Panc1 (cell line): ENCODE data around the gene CDX1. TPM values are rescaled to one million over a fixed set of nuclear protein-coding genes. Genes with fewer than 3 reads are reported as not detected.

Experiments
- ATAC-seq: fragments of 200-7000 bp; cut with Tn5 transposase; 2 replicates; pipeline ENCODE4 v1.9.1; 2020; ENCODE audit warnings: mild to moderate bottlenecking, moderate library complexity
- BruUV-seq: library from RNA; stranded (reverse); fragments of 400-500 nt; replicated peaks from 2 replicates; lab custom pipeline; 2021; lab: Mats Ljungman, UMichigan
- CTCF ChIA-PET: fragments of 300-600 bp; sonication (Branson Sonifier 250); formaldehyde crosslinking; loops from one replicate; lab custom pipeline; 2022; ENCODE audit warnings: antibody characterized with exemption; lab: Charles Lee
- POLR2A ChIA-PET: fragments of 300-600 bp; sonication (Branson Sonifier 250); formaldehyde crosslinking; loops from one replicate; lab custom pipeline; 2022; ENCODE audit warnings: antibody characterized with exemption; lab: Charles Lee
- DNase-seq: peaks from one replicate; pipeline ENCODE4 v3.0.0-alpha.2; 2010; ENCODE audit warnings: low read depth, low spot score
- H3K27ac ChIP-seq: 2 replicates; pipeline ENCODE4 v1.5.1; 2011; ENCODE audit warnings: mild to moderate bottlenecking, low read length, inconsistent platforms
- H3K27me3 ChIP-seq: fragments of 200-500 bp; sonication (Bioruptor generic); 2 replicates; pipeline ENCODE4 v1.6.0; 2014; ENCODE audit warnings: low read length, inconsistent platforms; ENCODE audit not compliant: control insufficient read depth, insufficient read depth
- H3K36me3 ChIP-seq: fragments of 200-500 bp; sonication (Bioruptor generic); 2 replicates; pipeline ENCODE4 v1.5.1; 2014; ENCODE audit warnings: inconsistent platforms, mild to moderate bottlenecking, low read length, moderate library complexity; ENCODE audit not compliant: control insufficient read depth, insufficient read depth
- H3K4me1 ChIP-seq: 2 replicates; pipeline ENCODE4 v1.5.1; 2011; ENCODE audit warnings: inconsistent platforms, mild to moderate bottlenecking, low read length, moderate library complexity; ENCODE audit not compliant: control insufficient read depth, insufficient read depth
- H3K4me3 ChIP-seq, 2 experiments: 2 replicates each; pipeline ENCODE4 v1.5.1; 2011 to 2012; ENCODE audit warnings: low read depth in 2 of 2, low read length in 2 of 2, mild to moderate bottlenecking in 2 of 2, inconsistent platforms in 1 of 2, moderate library complexity in 1 of 2
- H3K9me3 ChIP-seq: fragments of 200-500 bp; sonication (Bioruptor generic); 2 replicates; pipeline ENCODE4 v1.5.1; 2014; ENCODE audit warnings: low read depth, mild to moderate bottlenecking, inconsistent platforms, low read length, moderate library complexity; ENCODE audit not compliant: control insufficient read depth, insufficient read depth
- POLR2AphosphoS5 ChIP-seq: IDR thresholded peaks from 2 replicates; pipeline ENCODE4 v1.6.1; 2012; ENCODE audit warnings: mild to moderate bottlenecking, low read depth, low read length, moderate library complexity
- SIN3A ChIP-seq: IDR thresholded peaks from 2 replicates; pipeline ENCODE4 v1.6.1; 2012; ENCODE audit warnings: low read depth, mild to moderate bottlenecking, low read length, moderate library complexity, borderline replicate concordance; ENCODE audit not compliant: insufficient read depth
- TCF7L2 ChIP-seq: IDR thresholded peaks from 2 replicates; pipeline ENCODE4 v1.6.1; 2011; ENCODE audit warnings: mild to moderate bottlenecking, low read depth, low read length, inconsistent platforms
- in situ Hi-C: cut with HindIII; loops from 2 replicates; pipeline ENCODE4 v1.10.0; 2016; ENCODE audit warnings: low sequenced_read_pairs, low pct_unique_long_range_greater_than_20kb
- intact Hi-C: fragments of 100-400 bp; cut with micrococcal nuclease; formaldehyde crosslinking; loops from one replicate; pipeline ENCODE4 v1.10.0; 2022; ENCODE audit not compliant: unreplicated experiment
- total RNA-seq: library from RNA; stranded (reverse); gene quantifications from one replicate; pipeline ENCODE4 v1.2.1, GENCODE V29; 2021; ENCODE audit not compliant: unreplicated experiment
- TF ChIP-seq, protein P1 (sequence below): fragments of 450-650 bp; IDR thresholded peaks from 2 replicates; pipeline ENCODE4 v1.5.1; 2017; ENCODE audit warnings: mild to moderate bottlenecking
- TF ChIP-seq, protein P2 (sequence below), 2 experiments: IDR thresholded peaks; 2 replicates each; pipeline ENCODE4 v1.6.1; 2011 to 2012; ENCODE audit warnings: low read depth in 2 of 2, control low read depth in 1 of 2, low read length in 1 of 2, mild to moderate bottlenecking in 1 of 2, moderate library complexity in 1 of 2; ENCODE audit not compliant: insufficient read depth in 1 of 2

CDX1 gene
- total RNA-seq, 1 experiment from 2014 or later: not detected

DNA sequence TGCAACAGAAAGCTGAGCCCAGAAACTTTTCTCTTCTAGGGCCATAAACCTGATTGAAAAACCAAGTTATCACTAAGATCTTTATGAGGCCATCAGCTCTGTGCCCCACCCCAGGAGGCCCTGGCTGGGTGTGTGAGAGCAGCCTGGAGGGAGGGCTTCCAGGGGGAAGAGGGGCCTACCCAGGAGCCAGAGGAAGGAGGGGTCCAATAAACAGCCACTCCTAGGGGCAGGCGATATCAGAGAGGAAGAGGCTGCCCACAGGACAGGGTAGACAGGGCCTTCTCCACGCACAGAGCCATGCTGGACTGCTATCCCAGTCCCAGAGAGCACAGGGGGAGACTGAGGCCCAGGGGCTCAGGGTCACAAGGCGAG lies 4.5 kb upstream of the CDX1 start:
- Histone ChIP-seq H3K4me1 (no peaks in the 10 kb centered on the region), H3K36me3 (no peaks in the 10 kb centered on the region), H3K27ac (no peak overlapping the region), H3K4me3 (no peak overlapping the region), H3K9me3 (no peaks in the 10 kb centered on the region), H3K27me3 (no peaks in the 10 kb centered on the region)
- TF ChIP-seq TCF7L2 (no peak), POLR2AphosphoS5 (no peak), SIN3A (no peak)
- TF ChIP-seq, protein P1, sequence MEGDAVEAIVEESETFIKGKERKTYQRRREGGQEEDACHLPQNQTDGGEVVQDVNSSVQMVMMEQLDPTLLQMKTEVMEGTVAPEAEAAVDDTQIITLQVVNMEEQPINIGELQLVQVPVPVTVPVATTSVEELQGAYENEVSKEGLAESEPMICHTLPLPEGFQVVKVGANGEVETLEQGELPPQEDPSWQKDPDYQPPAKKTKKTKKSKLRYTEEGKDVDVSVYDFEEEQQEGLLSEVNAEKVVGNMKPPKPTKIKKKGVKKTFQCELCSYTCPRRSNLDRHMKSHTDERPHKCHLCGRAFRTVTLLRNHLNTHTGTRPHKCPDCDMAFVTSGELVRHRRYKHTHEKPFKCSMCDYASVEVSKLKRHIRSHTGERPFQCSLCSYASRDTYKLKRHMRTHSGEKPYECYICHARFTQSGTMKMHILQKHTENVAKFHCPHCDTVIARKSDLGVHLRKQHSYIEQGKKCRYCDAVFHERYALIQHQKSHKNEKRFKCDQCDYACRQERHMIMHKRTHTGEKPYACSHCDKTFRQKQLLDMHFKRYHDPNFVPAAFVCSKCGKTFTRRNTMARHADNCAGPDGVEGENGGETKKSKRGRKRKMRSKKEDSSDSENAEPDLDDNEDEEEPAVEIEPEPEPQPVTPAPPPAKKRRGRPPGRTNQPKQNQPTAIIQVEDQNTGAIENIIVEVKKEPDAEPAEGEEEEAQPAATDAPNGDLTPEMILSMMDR: no peak
- TF ChIP-seq, protein P2, sequence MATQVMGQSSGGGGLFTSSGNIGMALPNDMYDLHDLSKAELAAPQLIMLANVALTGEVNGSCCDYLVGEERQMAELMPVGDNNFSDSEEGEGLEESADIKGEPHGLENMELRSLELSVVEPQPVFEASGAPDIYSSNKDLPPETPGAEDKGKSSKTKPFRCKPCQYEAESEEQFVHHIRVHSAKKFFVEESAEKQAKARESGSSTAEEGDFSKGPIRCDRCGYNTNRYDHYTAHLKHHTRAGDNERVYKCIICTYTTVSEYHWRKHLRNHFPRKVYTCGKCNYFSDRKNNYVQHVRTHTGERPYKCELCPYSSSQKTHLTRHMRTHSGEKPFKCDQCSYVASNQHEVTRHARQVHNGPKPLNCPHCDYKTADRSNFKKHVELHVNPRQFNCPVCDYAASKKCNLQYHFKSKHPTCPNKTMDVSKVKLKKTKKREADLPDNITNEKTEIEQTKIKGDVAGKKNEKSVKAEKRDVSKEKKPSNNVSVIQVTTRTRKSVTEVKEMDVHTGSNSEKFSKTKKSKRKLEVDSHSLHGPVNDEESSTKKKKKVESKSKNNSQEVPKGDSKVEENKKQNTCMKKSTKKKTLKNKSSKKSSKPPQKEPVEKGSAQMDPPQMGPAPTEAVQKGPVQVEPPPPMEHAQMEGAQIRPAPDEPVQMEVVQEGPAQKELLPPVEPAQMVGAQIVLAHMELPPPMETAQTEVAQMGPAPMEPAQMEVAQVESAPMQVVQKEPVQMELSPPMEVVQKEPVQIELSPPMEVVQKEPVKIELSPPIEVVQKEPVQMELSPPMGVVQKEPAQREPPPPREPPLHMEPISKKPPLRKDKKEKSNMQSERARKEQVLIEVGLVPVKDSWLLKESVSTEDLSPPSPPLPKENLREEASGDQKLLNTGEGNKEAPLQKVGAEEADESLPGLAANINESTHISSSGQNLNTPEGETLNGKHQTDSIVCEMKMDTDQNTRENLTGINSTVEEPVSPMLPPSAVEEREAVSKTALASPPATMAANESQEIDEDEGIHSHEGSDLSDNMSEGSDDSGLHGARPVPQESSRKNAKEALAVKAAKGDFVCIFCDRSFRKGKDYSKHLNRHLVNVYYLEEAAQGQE (IDR thresholded peaks at IDR 0.05; ENCODE audit: insufficient read depth in 1 of 2, low read depth in 2 of 2, low read length in 1 of 2): no peak
- CTCF ChIA-PET: interaction anchor here (0.5 kb wide), 1 partner anchor 59 kb away, joined by 7 read pairs; no protein-coding TSS in a partner anchor
- ATAC-seq (no peak; the same call in 1 of the 2 replicates), DNase-seq (no peak)
- no TSS peak for BruUV-seq
- POLR2A ChIA-PET: no interaction called here
- in situ Hi-C loops (no loop called here), intact Hi-C loops (no loop called here)

DNA sequence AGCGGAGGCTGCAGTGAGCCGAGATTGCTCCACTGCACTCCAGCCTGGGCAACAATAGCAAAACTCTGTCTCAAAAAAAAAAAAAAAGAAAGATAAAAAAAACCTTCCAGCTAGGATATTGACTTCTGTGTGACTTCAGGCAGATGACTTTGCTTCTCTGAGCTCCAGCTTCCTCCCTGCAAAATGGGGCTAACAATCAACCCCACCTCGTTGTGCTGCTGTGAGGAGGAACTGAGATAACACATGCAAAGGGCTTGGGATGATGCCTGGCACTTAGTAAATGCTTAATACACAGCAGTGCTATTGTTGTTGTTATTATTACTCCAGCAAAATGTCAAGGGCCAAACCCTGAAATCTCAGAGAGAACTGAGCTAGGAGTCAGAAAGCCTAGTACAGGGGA lies 3.5 kb upstream of the CDX1 start:
- TF ChIP-seq SIN3A (no peak), POLR2AphosphoS5 (no peak), TCF7L2 (no peak)
- TF ChIP-seq, protein P2 (IDR thresholded peaks at IDR 0.05; ENCODE audit: insufficient read depth in 1 of 2, low read depth in 2 of 2, low read length in 1 of 2): no peak
- TF ChIP-seq, protein P1: no peak
- BruUV-seq: no TSS peak
- ATAC-seq: no peak
- H3K36me3 ChIP-seq: no peaks in the 10 kb centered on the region
- CTCF ChIA-PET: no interaction called here
- POLR2A ChIA-PET: interaction anchor here (0.6 kb wide), 1 partner anchor 9 kb away, joined by 3 read pairs; no protein-coding TSS in a partner anchor
- intact Hi-C loops: no loop called here
- no peak overlapping the region for H3K4me3 ChIP-seq
- no peak overlapping the region for H3K27ac ChIP-seq
- in situ Hi-C loops: no loop called here
- no peaks in the 10 kb centered on the region for H3K9me3 ChIP-seq
- DNase-seq: no peak
- H3K27me3 ChIP-seq: no peaks in the 10 kb centered on the region
- no peaks in the 10 kb centered on the region for H3K4me1 ChIP-seq
